Parathyroid adenoma (tissue), 2 donors: ENCODE data around the gene ATAD2B.

ENCODE experiments used
- H2AFZ ChIP-seq: fragments of 300-600 bp; sonication (generic); one replicate; pipeline ENCODE4 v1.7.0; 2017; ENCODE audit warnings: antibody characterized with exemption, mild to moderate bottlenecking
- H3K27ac ChIP-seq: fragments of 300-600 bp; sonication (generic); one replicate; pipeline ENCODE4 v1.7.0; 2017
- H3K27me3 ChIP-seq: fragments of 300-600 bp; sonication (generic); one replicate; pipeline ENCODE4 v1.7.0; 2017; ENCODE audit warnings: low read length; ENCODE audit not compliant: control insufficient read depth, insufficient read depth
- H3K36me3 ChIP-seq: fragments of 300-600 bp; sonication (generic); one replicate; pipeline ENCODE4 v1.7.0; 2017; ENCODE audit warnings: low read length; ENCODE audit not compliant: control insufficient read depth, insufficient read depth
- H3K4me1 ChIP-seq: fragments of 300-600 bp; sonication (generic); one replicate; pipeline ENCODE4 v1.7.0; 2017; ENCODE audit warnings: control low read depth
- H3K4me2 ChIP-seq: fragments of 300-600 bp; sonication (generic); one replicate; pipeline ENCODE4 v1.7.0; 2017; ENCODE audit warnings: low read length
- H3K4me3 ChIP-seq: fragments of 300-600 bp; sonication (generic); one replicate; pipeline ENCODE4 v1.7.0; 2017; ENCODE audit warnings: low read depth, low read length
- H3K79me2 ChIP-seq: fragments of 300-600 bp; sonication (generic); one replicate; pipeline ENCODE4 v1.7.0; 2017; ENCODE audit warnings: control low read depth
- H3K9ac ChIP-seq: fragments of 300-600 bp; sonication (generic); one replicate; pipeline ENCODE4 v1.7.0; 2017; ENCODE audit warnings: mild to moderate bottlenecking
- H3K9me3 ChIP-seq: fragments of 300-600 bp; sonication (generic); one replicate; pipeline ENCODE4 v1.7.0; 2017; ENCODE audit warnings: low read length; ENCODE audit not compliant: control insufficient read depth
- CTCF ChIP-seq: fragments of 300-600 bp; sonication (generic); IDR thresholded peaks from one replicate; pipeline ENCODE4 v1.7.0; 2017; ENCODE audit warnings: antibody characterized with exemption, mild to moderate bottlenecking
- donor health status: primary hyperparathyroidism.

The ATAD2B gene

GRCh38 chr2:23859234-23859633, 67.7 kb downstream of the ATAD2B start:
- Histone ChIP-seq H3K36me3 (no peaks in the 10 kb centered on the region), H3K9me3 (no peaks in the 10 kb centered on the region), H3K79me2 (no peaks in the 10 kb centered on the region), H3K9ac (no peak overlapping the region), H3K4me3 (no peak overlapping the region), H3K27me3 (no peaks in the 10 kb centered on the region), H3K4me2 (no peak overlapping the region), H2AFZ (no peak overlapping the region), H3K27ac (no peak overlapping the region), H3K4me1 (no peaks in the 10 kb centered on the region)
- TF ChIP-seq CTCF: no peak

- Histone ChIP-seq H3K79me2 (no peaks in the 10 kb centered on the region), H3K9me3 (no peaks in the 10 kb centered on the region), H3K27me3 (no peaks in the 10 kb centered on the region), H3K4me2 (no peak overlapping the region), H3K4me3 (no peak overlapping the region), H3K4me1 (no peaks in the 10 kb centered on the region), H3K9ac (no peak overlapping the region), H3K27ac (no peak overlapping the region), H3K36me3 (no peaks in the 10 kb centered on the region), H2AFZ (no peak overlapping the region)
- no peak for TF ChIP-seq CTCF
Observed at GRCh38 chr2:23850564-23851256, 76.2 kb downstream of the ATAD2B start.

GRCh38 chr2:23844905-23845304, 82.0 kb downstream of the ATAD2B start:
- Histone ChIP-seq H3K4me1 (no peaks in the 10 kb centered on the region), H3K9me3 (no peaks in the 10 kb centered on the region), H3K9ac (no peak overlapping the region), H3K36me3 (no peaks in the 10 kb centered on the region), H3K27me3 (no peaks in the 10 kb centered on the region), H3K4me2 (no peak overlapping the region), H3K79me2 (no peaks in the 10 kb centered on the region), H3K27ac (no peak overlapping the region), H3K4me3 (no peak overlapping the region), H2AFZ (no peak overlapping the region)
- TF ChIP-seq CTCF: no peak

- Histone ChIP-seq H3K4me2 (no peak overlapping the region), H3K27me3 (no peaks in the 10 kb centered on the region), H2AFZ (no peak overlapping the region), H3K27ac (no peak overlapping the region), H3K4me1 (no peaks in the 10 kb centered on the region), H3K79me2 (no peaks in the 10 kb centered on the region), H3K9me3 (no peaks in the 10 kb centered on the region), H3K36me3 (no peaks in the 10 kb centered on the region), H3K4me3 (no peak overlapping the region), H3K9ac (no peak overlapping the region)
- no peak for TF ChIP-seq CTCF
Observed at GRCh38 chr2:23843051-23843976, 83.6 kb downstream of the ATAD2B start.
